Left lung (tissue), 10 donors: Measurements from ENCODE around the gene SAPCD1. TPM values are rescaled to one million over a fixed set of nuclear protein-coding genes. Genes with fewer than 3 reads are reported as not detected.

Experiments used
- ATAC-seq: fragments of 200-7000 bp; cut with Tn5 transposase; one replicate; pipeline ENCODE4 v1.9.1; 2020; ENCODE audit warnings: moderate library complexity
- DNase-seq, 4 donors: peaks; one replicate each; pipeline ENCODE4 v3.0.0-alpha.2; 2013 to 2020
- H3K27ac ChIP-seq, 2 donors: fragments of 200-600 bp; sonication (generic) in 1 of 2; one replicate each; pipeline versions ENCODE4 v1.5.0 to v1.8.0; 2020 to 2021
- H3K27me3 ChIP-seq, 2 donors: fragments of 200-600 bp; sonication (generic) in 1 of 2; one replicate each; pipeline versions ENCODE4 v1.5.0 to v1.8.0; 2020 to 2021
- H3K36me3 ChIP-seq, 2 donors: fragments of 200-600 bp; sonication (generic) in 1 of 2; one replicate each; pipeline versions ENCODE4 v1.5.0 to v1.8.0; 2020 to 2021
- H3K4me1 ChIP-seq, 2 donors: fragments of 200-600 bp; one replicate each; pipeline ENCODE4 v1.8.0; 2021
- H3K4me3 ChIP-seq, 2 donors: fragments of 200-600 bp; sonication (generic) in 1 of 2; one replicate each; pipeline versions ENCODE4 v1.5.0 to v1.8.0; 2020 to 2021; ENCODE audit warnings: mild to moderate bottlenecking in 1 of 2
- H3K9me3 ChIP-seq, 2 donors: fragments of 200-600 bp; sonication (generic) in 1 of 2; one replicate each; pipeline versions ENCODE4 v1.5.0 to v1.8.0; 2020 to 2021
- intact Hi-C, 2 donors: fragments of 100-400 bp; cut with DNase I; formaldehyde crosslinking; loops; one replicate each; pipeline versions ENCODE4 v1.11.2 to v1.14.2; 2022
- polyA plus RNA-seq, 6 donors: library from polyadenylated mRNA; unstranded; fragments of 120-200 nt; gene quantifications; one replicate each; pipeline ENCODE4 v1.2.1, GENCODE V29; 2013; ENCODE audit not compliant: insufficient read length in 6 of 6
- total RNA-seq, 2 donors: library from RNA; stranded (reverse); fragmentation: NEBNext Ultra II Directional; extraction: Animal tissue kit (Norgen Biotek cat#: 25700); gene quantifications; one replicate each; pipeline ENCODE4 v1.2.1, GENCODE V29; 2021
- TF ChIP-seq, protein P1 (sequence below), 2 donors: fragments of 200-600 bp; sonication (generic) in 1 of 2; IDR thresholded peaks; one replicate each; pipeline versions ENCODE4 v1.5.0 to v1.8.0; 2021; ENCODE audit warnings: antibody characterized with exemption in 2 of 2
- donor health status: DM: no; HTN: yes; CAD: no.
- donor health status: DM: no; HTN: no; CAD: no.

SAPCD1 gene
- total and polyA plus RNA-seq, 8 donors: 1.3 to 11.1 (median 7.4) TPM

DNA sequence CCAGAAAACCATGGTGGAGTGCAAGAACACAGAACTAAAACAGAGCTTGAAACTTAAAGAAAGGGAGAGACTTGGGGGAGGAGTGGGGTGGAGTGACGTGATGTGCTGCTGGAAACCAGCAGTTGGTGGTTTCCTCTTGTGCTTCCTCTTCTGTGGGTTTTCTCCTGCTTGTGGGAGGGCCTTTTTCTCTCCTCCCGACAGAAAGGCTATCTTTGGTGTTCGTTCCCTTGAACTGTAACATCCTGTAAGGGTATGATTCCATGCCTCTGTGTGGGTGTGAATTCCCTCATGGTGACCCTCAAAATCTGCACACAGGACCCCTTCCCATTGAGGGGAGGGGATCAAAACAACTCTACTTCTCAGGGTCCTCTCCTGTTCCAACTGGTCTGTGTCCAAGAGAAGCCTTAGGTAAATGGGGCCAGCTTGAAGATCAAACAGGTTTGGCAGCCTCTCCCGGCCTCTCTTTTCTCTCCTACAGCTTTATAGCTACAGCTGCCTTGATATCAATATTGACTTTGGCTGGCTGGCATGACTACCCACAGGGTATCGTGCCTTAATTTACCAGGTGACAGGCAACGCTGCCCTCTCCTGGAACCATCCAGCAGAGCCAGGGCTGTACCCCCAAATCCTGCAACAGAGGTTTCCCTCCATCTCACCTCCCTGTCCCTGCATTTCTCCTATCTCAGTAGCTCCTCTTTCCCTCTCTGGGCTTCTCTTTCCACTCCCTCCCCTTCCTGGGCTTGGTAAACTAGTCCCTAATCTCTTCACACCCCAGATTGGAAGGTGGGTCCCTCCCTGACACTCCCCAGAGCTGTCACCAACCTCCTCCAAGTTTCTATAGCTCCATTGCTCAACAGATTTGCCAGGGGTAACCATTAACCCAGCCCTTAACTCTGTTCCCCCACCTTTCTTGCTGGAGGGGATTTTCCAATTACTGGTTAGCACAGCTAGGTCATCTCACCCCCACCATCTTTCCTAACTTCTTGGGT lies 24.2 kb upstream of the SAPCD1 start:
- ATAC-seq (peak; percentile 19), DNase-seq (peak in 3 of 4 donors; percentile 61 to 82 (median 78))
- Histone ChIP-seq H3K27ac (peak overlapping the region; percentile 93 to 97), H3K36me3 (peaks cover 2 to 10% of the 10 kb centered on the region in 2 donors), H3K4me1 (peaks cover 33 to 53% of the 10 kb centered on the region in 2 donors), H3K9me3 (no peaks in the 10 kb centered on the region), H3K27me3 (no peaks in the 10 kb centered on the region), H3K4me3 (peak overlapping the region in 1 of 2 donors; percentile 97)
- intact Hi-C loops: no loop called here
- TF ChIP-seq, protein P1, sequence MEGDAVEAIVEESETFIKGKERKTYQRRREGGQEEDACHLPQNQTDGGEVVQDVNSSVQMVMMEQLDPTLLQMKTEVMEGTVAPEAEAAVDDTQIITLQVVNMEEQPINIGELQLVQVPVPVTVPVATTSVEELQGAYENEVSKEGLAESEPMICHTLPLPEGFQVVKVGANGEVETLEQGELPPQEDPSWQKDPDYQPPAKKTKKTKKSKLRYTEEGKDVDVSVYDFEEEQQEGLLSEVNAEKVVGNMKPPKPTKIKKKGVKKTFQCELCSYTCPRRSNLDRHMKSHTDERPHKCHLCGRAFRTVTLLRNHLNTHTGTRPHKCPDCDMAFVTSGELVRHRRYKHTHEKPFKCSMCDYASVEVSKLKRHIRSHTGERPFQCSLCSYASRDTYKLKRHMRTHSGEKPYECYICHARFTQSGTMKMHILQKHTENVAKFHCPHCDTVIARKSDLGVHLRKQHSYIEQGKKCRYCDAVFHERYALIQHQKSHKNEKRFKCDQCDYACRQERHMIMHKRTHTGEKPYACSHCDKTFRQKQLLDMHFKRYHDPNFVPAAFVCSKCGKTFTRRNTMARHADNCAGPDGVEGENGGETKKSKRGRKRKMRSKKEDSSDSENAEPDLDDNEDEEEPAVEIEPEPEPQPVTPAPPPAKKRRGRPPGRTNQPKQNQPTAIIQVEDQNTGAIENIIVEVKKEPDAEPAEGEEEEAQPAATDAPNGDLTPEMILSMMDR (IDR thresholded peaks at IDR 0.05): no peak

DNA sequence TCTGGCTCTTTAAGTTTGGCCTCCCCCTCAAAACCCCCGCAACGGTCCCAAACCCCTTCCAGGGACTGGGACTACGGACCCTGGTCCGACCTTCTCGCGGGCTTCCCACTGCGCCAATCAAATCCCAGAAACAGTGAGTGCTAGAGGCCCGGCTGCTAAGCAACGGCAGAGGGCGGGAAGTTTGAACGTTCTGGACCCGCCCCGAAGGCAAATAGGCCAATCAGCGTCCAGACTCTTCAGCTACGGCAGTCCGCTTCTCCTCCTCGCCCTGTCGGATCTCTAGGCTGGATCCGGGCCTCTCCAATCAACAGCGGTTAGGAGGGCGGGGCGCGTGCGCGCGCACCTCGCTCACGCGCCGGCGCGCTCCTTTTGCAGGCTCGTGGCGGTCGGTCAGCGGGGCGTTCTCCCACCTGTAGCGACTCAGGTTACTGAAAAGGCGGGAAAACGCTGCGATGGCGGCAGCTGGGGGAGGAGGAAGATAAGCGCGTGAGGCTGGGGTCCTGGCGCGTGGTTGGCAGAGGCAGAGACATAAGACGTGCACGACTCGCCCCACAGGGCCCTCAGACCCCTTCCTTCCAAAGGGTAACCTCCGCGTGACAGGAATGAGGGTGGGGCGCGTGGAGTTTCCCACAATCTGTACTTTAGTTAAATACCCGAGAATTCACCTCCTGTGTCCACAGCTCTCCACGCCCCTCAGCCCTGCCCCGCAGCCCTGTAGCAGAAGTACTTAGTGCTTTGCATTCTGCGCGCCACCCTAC lies 22.6 kb upstream of the SAPCD1 start, which contains the start of gene MSH5:
TSS of gene MSH5 (plus strand) at position 367 of the 758 bp plus-strand sequence. CDS start 462 bp downstream, outside the sequence.
- H3K27me3 ChIP-seq: no peaks in the 10 kb centered on the region
- ATAC-seq: peak; percentile 87
- DNase-seq: peak; percentile 96 to 99 (median 98)
- intact Hi-C loops: no loop called here
- peaks cover 28 to 39% of the 10 kb centered on the region in 2 donors for H3K4me1 ChIP-seq
- peak within 1 kb of the TSS; percentile 79 to 83 for H3K4me3 ChIP-seq
- H3K27ac ChIP-seq: peak within 1 kb of the TSS; percentile 69 to 97
- no peaks in the 10 kb centered on the region for H3K36me3 ChIP-seq
- no peaks in the 10 kb centered on the region for H3K9me3 ChIP-seq
- TF ChIP-seq, protein P1 (IDR thresholded peaks at IDR 0.05): no peak

DNA sequence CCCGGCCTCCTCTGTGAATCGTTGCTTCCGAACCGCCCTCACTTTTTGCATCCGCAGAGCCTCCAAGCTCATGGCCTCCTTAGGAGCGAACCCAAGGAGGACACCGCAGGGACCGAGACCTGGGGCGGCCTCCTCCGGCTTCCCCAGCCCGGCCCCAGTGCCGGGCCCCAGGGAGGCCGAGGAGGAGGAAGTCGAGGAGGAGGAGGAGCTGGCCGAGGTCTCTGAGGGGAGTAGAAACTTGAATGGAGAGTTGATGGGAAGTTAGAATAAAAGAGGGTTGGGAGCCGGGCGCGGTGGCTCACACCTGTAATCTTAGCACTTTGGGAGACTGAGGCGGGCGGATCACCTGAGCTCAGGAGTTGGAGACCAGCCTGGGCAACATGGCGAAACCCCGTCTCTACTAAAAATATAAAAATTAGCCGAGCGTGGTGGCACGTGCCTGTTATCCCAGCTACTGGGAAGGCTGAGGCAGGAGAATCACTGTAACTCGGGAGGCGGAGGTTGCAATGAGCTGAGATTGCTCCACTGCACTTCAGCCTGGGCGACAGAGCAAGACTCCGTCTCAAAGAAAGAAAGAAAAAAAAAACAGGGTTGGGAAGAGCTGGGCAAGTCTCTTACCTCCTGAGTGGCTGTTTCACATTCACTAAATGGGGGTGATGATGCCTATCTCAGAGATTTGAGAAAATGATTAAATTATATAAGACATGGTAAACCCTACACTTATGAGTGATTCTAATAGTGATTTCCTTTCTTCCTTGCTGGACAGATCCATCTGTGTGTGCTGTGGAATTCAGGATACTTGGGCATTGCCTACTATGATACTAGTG lies 21.8 kb upstream of the SAPCD1 start:
- no peaks in the 10 kb centered on the region for H3K9me3 ChIP-seq
- peak overlapping the region; percentile 69 to 90 for H3K27ac ChIP-seq
- intact Hi-C loops: no loop called here
- peak; percentile 2 for ATAC-seq
- DNase-seq: peak in 3 of 4 donors; percentile 30 to 89 (median 60)
- peak overlapping the region; percentile 79 to 83 for H3K4me3 ChIP-seq
- no peaks in the 10 kb centered on the region for H3K27me3 ChIP-seq
- TF ChIP-seq, protein P1 (IDR thresholded peaks at IDR 0.05): no peak
- peaks cover 28 to 39% of the 10 kb centered on the region in 2 donors for H3K4me1 ChIP-seq
- no peaks in the 10 kb centered on the region for H3K36me3 ChIP-seq

DNA sequence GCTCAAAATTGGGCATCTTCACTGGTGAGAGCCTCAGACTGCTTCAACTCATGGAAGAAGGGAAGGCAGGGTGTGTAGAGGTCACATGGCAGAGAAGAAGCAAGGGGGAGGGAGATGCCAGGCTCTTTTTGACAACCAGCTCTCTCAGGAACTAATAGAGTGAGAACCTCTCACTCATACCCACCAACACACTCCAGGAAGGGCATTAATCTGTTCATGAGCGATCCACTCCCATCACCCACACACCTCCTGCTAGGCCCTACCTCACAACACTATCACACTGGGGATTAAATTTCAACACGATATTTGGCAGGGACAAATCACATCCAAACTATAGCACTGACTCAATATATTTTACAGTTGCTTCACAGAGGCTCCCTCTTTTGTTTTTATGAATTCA lies 20.6 kb upstream of the SAPCD1 start:
- intact Hi-C loops: no loop called here
- no peak overlapping the region for H3K4me3 ChIP-seq
- no peaks in the 10 kb centered on the region for H3K36me3 ChIP-seq
- TF ChIP-seq, protein P1 (IDR thresholded peaks at IDR 0.05): no peak
- H3K9me3 ChIP-seq: no peaks in the 10 kb centered on the region
- no peak overlapping the region for H3K27ac ChIP-seq
- DNase-seq (no peak), ATAC-seq (no peak)
- peaks cover 24 to 35% of the 10 kb centered on the region in 2 donors for H3K4me1 ChIP-seq
- no peaks in the 10 kb centered on the region for H3K27me3 ChIP-seq
